Epithelial cell of proximal tubule (primary cell): ENCODE measurements around the gene DMD. TPM values are rescaled to one million over a fixed set of nuclear protein-coding genes. Genes with fewer than 3 reads are reported as not detected.

Experiments used
- DNase-seq: peaks from one replicate; pipeline ENCODE4 v3.0.0-alpha.2; 2011; ENCODE audit warnings: low read depth
- H3K4me3 ChIP-seq: 2 replicates; pipeline ENCODE4 v1.5.1; 2011; ENCODE audit warnings: low read depth, mild to moderate bottlenecking, low read length
- CTCF ChIP-seq: conservative IDR thresholded peaks from 2 replicates; pipeline ENCODE4 v1.5.1; 2012; ENCODE audit warnings: low read depth, mild to moderate bottlenecking, low read length
- total RNA-seq: library from RNA; depleted of rRNA; stranded (reverse); fragments of >200 nt; gene quantifications from 2 replicates; pipeline ENCODE4 v1.2.3, GENCODE V29; 2015

The DMD gene
- total RNA-seq, 1 donor from 2014 or later = 1.3 TPM

GRCh38 chrX:31542566-31542965, 1668.8 kb downstream of the DMD start:
- TF ChIP-seq CTCF = no peak

DNA sequence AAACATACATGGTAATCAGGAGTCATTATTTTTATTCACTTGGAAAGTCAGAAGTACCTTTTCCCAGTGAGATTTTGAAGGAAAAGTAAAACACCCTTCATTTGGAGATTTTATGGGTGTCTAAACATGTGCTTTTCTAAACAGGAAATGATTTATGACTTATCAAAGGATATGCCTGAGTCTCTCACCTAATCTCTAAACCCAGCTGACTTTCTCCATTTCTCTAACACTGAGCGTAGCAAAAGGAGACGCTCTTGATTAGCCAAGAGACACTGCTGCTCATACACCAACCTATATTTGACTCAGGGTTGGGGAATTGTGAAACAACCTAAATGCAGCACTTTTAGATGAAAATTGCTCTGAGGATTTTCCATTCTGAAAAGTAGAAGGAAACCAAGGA, 1671.0 kb downstream of the DMD start:
- no peak for TF ChIP-seq CTCF
- DNase-seq = no peak
- H3K4me3 ChIP-seq = no peak overlapping the region

More at GRCh38 chrX:31542566-31542965, 1668.8 kb downstream of the DMD start:
- H3K4me3 ChIP-seq = no peak overlapping the region
- no peak for DNase-seq

GRCh38 chrX:31527455-31528126, 1683.8 kb downstream of the DMD start:
- DNase-seq = no peak
- H3K4me3 ChIP-seq = no peak overlapping the region
- TF ChIP-seq CTCF = no peak

DNA sequence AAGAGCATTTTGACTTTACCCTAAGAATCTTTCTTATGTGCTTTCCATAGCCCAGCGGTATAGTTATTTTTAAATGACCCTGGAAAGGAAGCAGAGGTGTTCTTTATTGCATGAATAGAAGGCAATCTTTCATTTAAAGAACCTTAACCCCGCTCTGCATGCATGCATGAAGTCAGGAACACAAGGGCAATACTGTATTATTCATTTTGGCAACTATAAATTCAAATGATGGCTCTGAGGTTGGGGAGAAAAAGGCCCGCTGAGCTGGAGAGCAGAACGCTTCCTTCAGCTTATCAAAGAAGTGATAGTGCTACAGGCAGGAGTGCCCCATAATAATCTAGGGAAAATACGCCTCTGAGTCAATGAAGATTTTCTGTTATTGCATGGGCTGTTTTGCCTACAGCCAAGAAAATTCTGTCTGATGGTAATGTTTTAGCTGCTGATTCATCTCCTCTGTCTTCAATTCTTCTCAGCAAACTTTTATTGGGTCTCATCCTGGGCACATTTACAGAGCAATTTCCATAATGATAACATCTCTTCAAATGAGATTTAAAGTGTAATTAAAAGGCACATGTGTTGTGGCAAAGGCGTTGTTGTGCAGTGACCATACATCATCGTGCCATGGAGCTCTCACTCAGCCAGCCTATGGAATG, 1687.3 kb downstream of the DMD start:
- TF ChIP-seq CTCF = no peak
- DNase-seq = no peak
- no peak overlapping the region for H3K4me3 ChIP-seq

- no peak overlapping the region for H3K4me3 ChIP-seq
- TF ChIP-seq CTCF = no peak
- DNase-seq = no peak
These were observed 1688.6 kb downstream of the DMD start for GRCh38 chrX:31522760-31523159.

DNA sequence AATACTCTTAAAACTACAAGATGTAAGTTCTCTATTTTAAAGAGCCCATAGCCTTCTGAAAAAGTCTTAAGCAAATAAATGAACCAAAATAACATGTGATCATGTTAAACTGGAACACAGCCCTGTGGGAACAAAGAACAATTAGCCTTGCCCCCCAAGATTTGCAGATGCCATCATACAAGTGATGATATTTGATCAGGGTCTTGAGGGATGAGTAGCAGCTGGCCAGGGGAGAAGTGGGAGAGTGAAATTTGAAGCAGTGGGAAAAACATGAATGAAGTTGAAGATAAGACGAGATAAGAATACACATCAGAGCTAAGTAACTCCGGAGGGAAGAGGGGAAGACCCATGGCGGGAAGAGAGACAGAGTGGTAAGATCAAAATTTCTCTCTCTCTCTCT, 1689.4 kb downstream of the DMD start:
- TF ChIP-seq CTCF = no peak
- no peak for DNase-seq
- H3K4me3 ChIP-seq = no peak overlapping the region

DNA sequence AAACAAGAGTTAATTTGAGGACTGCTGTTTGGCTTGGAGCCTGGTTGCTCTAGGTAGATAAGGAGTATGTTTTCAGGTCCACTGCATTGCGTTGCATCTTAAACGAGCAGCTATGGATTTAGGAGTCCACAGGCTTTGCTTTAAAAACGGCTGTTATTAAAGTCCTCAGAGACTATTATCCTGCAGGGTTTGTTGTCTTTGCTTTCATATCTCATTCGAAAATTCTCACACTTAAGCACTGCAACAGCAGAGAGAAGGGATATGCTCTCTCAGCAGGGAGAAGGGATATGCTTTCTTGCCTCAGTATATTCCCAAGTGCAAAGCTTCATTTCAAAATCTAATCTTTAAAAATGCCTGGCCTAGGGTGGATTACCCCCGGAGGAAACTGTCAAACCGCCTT, 1694.8 kb downstream of the DMD start:
- H3K4me3 ChIP-seq = no peak overlapping the region
- no peak for DNase-seq
- no peak for TF ChIP-seq CTCF
